AG04450 (cell line): ENCODE results near the gene PSPH. TPM values are rescaled to one million over a fixed set of nuclear protein-coding genes. Genes with fewer than 3 reads are reported as not detected.
"Not testable (repeated sequence)": the region's sequence is repeated elsewhere in the genome, so short reads cannot be mapped to it uniquely, and the experiment has no call there.

ENCODE experiments used
- CTCF ChIA-PET: fragments of 300-600, 350-600 bp; formaldehyde crosslinking; extraction: SDS; loops from one replicate; lab custom pipeline; 2022; ENCODE audit warnings: antibody characterized with exemption, inconsistent platforms; lab: Charles Lee
- POLR2A ChIA-PET: fragments of 350-600 bp; formaldehyde crosslinking; extraction: SDS; loops from one replicate; lab custom pipeline; 2021; ENCODE audit warnings: antibody characterized with exemption, inconsistent platforms; lab: Yijun Ruan, JAX
- DNase-seq: peaks from one replicate; pipeline ENCODE4 v3.0.0-alpha.2; 2011; ENCODE audit warnings: low read depth, low spot score
- H3K27ac ChIP-seq: one replicate; pipeline ENCODE4 v1.5.1; 2012; ENCODE audit warnings: low read depth, low read length, control low read depth
- H3K27me3 ChIP-seq: one replicate; pipeline ENCODE4 v1.6.0; 2012; ENCODE audit warnings: low read length; ENCODE audit not compliant: control insufficient read depth, insufficient read depth
- H3K4me3 ChIP-seq: 2 replicates; pipeline ENCODE4 v1.5.1; 2011; ENCODE audit warnings: mild to moderate bottlenecking, low read depth, low read length, control low read depth
- H3K9me3 ChIP-seq: 2 replicates; pipeline ENCODE4 v1.5.1; 2012; ENCODE audit warnings: low read length; ENCODE audit not compliant: control insufficient read depth, insufficient read depth
- polyA plus RNA-seq: library from polyadenylated mRNA; depleted of rRNA; stranded (reverse); fragments of >200 nt; gene quantifications from 2 replicates; pipeline ENCODE4 v1.2.3, GENCODE V29; 2011
- TF ChIP-seq, protein P1 (sequence below): IDR thresholded peaks from 2 replicates; pipeline ENCODE4 v1.5.1; 2011; ENCODE audit warnings: low read depth, low read length, control low read depth, inconsistent platforms

Gene PSPH
- polyA plus RNA-seq, 1 experiment, result 66.4 TPM

GRCh38 chr7:56026538-56026937 lies 24.7 kb downstream of the PSPH start:
- Histone ChIP-seq H3K27ac (no peak overlapping the region), H3K4me3 (no peak overlapping the region), H3K9me3 (no peaks in the 10 kb centered on the region), H3K27me3 (no peaks in the 10 kb centered on the region)
- TF ChIP-seq, protein P1, sequence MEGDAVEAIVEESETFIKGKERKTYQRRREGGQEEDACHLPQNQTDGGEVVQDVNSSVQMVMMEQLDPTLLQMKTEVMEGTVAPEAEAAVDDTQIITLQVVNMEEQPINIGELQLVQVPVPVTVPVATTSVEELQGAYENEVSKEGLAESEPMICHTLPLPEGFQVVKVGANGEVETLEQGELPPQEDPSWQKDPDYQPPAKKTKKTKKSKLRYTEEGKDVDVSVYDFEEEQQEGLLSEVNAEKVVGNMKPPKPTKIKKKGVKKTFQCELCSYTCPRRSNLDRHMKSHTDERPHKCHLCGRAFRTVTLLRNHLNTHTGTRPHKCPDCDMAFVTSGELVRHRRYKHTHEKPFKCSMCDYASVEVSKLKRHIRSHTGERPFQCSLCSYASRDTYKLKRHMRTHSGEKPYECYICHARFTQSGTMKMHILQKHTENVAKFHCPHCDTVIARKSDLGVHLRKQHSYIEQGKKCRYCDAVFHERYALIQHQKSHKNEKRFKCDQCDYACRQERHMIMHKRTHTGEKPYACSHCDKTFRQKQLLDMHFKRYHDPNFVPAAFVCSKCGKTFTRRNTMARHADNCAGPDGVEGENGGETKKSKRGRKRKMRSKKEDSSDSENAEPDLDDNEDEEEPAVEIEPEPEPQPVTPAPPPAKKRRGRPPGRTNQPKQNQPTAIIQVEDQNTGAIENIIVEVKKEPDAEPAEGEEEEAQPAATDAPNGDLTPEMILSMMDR, result no peak
- POLR2A ChIA-PET, result interaction anchor here (0.7 kb wide), 2 partner anchors 9 to 20 kb away, joined by 3 to 7 read pairs; no protein-coding TSS in a partner anchor
- no peak for DNase-seq
- CTCF ChIA-PET, result interaction anchor here (0.7 to 1.3 kb wide), 3 partner anchors 14 to 62 kb away, joined by 3 to 4 read pairs (median 3); partner anchors contain the start of gene NIPSNAP2

GRCh38 chr7:56023500-56023899 lies 27.7 kb downstream of the PSPH start:
- DNase-seq, result no peak
- ChIA-PET CTCF (no interaction called here), POLR2A (no interaction called here)
- no peak overlapping the region for H3K4me3 ChIP-seq
- no peak overlapping the region for H3K27ac ChIP-seq
- TF ChIP-seq, protein P1, result no peak
- H3K9me3 ChIP-seq, result no peaks in the 10 kb centered on the region
- H3K27me3 ChIP-seq, result no peaks in the 10 kb centered on the region

GRCh38 chr7:56019501-56019900 lies 31.7 kb downstream of the PSPH start:
- Histone ChIP-seq H3K4me3 (no peak overlapping the region), H3K9me3 (no peaks in the 10 kb centered on the region), H3K27me3 (no peaks in the 10 kb centered on the region), H3K27ac (no peak overlapping the region)
- POLR2A ChIA-PET, result no interaction called here
- no peak for DNase-seq
- CTCF ChIA-PET, result interaction anchor here (1.1 to 2.5 kb wide), 2 partner anchors 15 to 55 kb away, joined by 3 to 11 read pairs; no protein-coding TSS in a partner anchor
- TF ChIP-seq, protein P1, result no peak

DNA sequence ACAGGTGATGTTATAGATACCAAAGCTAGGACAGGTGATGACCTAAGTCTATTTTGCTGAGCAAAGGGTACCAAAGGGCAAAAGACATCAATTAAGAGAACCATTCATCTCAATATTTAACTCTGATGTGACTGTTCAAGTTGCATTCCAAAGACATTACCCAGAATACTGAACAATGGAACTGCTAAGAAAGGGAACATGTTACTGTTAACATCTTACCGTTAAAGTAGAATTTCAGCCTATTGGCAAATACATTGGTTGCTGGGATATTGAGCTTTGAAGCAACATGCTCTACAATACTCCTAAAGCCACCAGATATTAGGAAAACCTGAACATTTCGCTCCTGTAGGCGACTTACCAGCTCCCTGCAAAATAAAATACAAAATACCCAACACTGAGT lies 34.2 kb downstream of the PSPH start:
- H3K27me3 ChIP-seq, DNase-seq, H3K4me3 ChIP-seq, H3K9me3 ChIP-seq, H3K27ac ChIP-seq: not testable (repeated sequence)
- ChIA-PET CTCF (interaction anchor here (1.5 kb wide), 1 partner anchor 57 kb away, joined by 5 read pairs; no protein-coding TSS in a partner anchor), POLR2A (interaction anchor here (0.6 kb wide), 1 partner anchor 10 kb away, joined by 7 read pairs; no protein-coding TSS in a partner anchor)

DNA sequence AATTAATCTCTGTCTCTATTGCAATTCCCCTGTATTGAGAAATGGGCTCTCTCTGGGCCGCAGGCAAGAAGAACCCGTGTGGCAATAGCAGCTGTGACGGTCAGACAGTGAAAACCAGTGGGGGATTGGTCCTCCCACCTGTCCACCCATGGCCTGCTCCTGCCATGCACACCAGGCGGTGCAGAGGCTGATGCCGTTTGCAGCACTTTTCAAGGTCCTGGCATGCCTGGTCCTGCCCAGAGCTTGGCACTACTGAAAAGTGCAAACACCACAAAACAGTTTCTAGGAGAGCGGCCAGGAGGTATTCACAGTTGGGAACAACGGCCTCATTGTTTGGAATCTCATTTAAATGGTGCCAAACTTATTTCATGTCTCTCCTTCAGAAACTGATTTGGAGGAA lies 41.5 kb downstream of the PSPH start:
- ChIA-PET CTCF (interaction anchor here (0.5 to 8.0 kb wide), 4 partner anchors 64 to 1267 kb away, joined by 3 to 112 read pairs (median 4); no protein-coding TSS in a partner anchor), POLR2A (no interaction called here)
- Histone ChIP-seq H3K27me3 (no peaks in the 10 kb centered on the region), H3K27ac (no peak overlapping the region), H3K9me3 (no peaks in the 10 kb centered on the region), H3K4me3 (no peak overlapping the region)
- TF ChIP-seq, protein P1, result no peak
- no peak for DNase-seq
